Measurements from ENCODE around the gene TRAPPC12.

TRAPPC12 gene

GRCh38 chr2:3434654-3435053, 55.2 kb downstream of the TRAPPC12 start:
- no peak for TF ChIP-seq CTCF (conservative IDR thresholded peaks at IDR 0.05; ENCODE audit: control insufficient read depth, insufficient read depth, low read depth, low read length)
- DNase-seq (ENCODE audit: low read depth): no peak
- no peak overlapping the region for H3K4me3 ChIP-seq (ENCODE audit: control insufficient read depth, low read depth, low read length)

DNA sequence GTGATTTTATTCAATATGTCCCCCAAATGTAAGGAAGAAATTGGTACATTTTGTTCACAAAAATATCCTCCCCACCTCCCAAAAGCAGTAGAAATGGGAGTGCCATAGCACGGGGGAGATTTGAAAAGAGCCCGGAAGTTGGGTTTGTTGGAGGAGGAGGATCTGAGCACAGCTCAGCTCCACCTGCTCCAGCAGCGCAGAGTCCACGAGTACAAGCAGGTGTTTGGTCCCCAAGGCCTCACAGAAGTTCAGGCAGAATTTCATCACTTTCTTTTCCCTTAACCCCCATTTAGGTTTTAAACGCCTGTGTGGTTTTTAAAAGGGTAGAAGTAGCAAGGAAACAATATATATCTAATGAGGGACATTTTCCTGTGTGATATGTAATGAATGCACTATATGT, 56.0 kb downstream of the TRAPPC12 start:
- TF ChIP-seq CTCF (conservative IDR thresholded peaks at IDR 0.05; ENCODE audit: control insufficient read depth, insufficient read depth, low read depth, low read length): no peak
- H3K4me3 ChIP-seq (ENCODE audit: control insufficient read depth, low read depth, low read length): no peak overlapping the region
- DNase-seq (ENCODE audit: low read depth): no peak

DNA sequence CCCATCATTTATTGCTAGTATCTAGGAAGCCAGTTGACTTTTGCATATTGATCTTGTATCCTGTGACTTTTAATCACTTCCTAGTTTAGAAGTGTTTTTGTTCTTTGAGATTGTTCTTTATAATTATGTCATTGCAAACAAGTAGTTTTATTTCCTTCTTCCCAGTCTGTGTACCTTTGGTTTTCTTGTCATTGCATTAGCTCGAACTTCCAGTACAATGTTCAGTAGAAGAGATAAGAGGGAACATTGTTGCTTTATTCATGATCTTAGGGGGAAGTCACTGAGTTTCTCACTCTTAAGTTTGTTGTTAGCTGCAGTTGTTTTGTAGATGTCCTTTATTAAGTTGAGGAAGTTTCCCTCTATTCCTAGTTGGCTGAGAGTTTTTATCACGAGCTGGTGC, 61.0 kb downstream of the TRAPPC12 start:
- no peak overlapping the region for H3K4me3 ChIP-seq (ENCODE audit: control insufficient read depth, low read depth, low read length)
- TF ChIP-seq CTCF (conservative IDR thresholded peaks at IDR 0.05; ENCODE audit: control insufficient read depth, insufficient read depth, low read depth, low read length): no peak
- DNase-seq (ENCODE audit: low read depth): no peak

- no peak overlapping the region for H3K4me3 ChIP-seq (ENCODE audit: control insufficient read depth, low read depth, low read length)
- TF ChIP-seq CTCF (conservative IDR thresholded peaks at IDR 0.05; ENCODE audit: control insufficient read depth, insufficient read depth, low read depth, low read length): no peak
- DNase-seq (ENCODE audit: low read depth): no peak
These were observed 62.0 kb downstream of the TRAPPC12 start for GRCh38 chr2:3441465-3441864.

GRCh38 chr2:3442185-3442584, 62.7 kb downstream of the TRAPPC12 start:
- no peak overlapping the region for H3K4me3 ChIP-seq (ENCODE audit: control insufficient read depth, low read depth, low read length)
- DNase-seq (ENCODE audit: low read depth): no peak
- TF ChIP-seq CTCF (conservative IDR thresholded peaks at IDR 0.05; ENCODE audit: control insufficient read depth, insufficient read depth, low read depth, low read length): no peak

- no peak for TF ChIP-seq CTCF (conservative IDR thresholded peaks at IDR 0.05; ENCODE audit: control insufficient read depth, insufficient read depth, low read depth, low read length)
- no peak overlapping the region for H3K4me3 ChIP-seq (ENCODE audit: control insufficient read depth, low read depth, low read length)
These were observed 63.6 kb downstream of the TRAPPC12 start for GRCh38 chr2:3443083-3443482.

DNA sequence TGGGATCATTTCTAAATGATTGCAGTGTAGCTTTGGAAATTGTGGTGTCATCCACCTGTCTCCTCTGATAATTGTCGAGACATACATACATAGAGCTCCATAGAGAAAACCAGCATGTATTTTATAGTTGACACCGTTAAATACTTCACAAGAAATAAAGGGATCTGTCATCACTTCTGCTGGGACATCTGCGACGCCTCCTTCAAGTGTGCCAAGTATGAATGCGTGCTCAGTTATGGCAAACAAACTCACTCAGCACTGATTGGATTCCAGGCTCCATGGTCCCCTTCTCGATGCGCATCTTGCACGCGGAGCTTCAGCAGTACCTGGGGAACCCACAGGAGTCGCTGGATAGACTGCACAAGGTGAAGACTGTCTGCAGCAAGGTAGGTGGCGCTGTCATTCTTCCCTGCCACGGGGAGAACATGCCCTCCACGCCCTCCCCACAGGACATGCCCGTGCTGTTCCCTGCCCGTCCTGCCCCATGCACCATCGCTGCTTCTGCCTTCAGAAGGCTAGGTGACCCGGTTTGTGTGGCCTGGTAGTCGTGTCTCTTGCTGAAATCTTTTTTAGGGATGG, 64.1 kb downstream of the TRAPPC12 start:
- no peak overlapping the region for H3K4me3 ChIP-seq (ENCODE audit: control insufficient read depth, low read depth, low read length)
- DNase-seq (ENCODE audit: low read depth): no peak
- no peak for TF ChIP-seq CTCF (conservative IDR thresholded peaks at IDR 0.05; ENCODE audit: control insufficient read depth, insufficient read depth, low read depth, low read length)

More at GRCh38 chr2:3443083-3443482, 63.6 kb downstream of the TRAPPC12 start:
- DNase-seq (ENCODE audit: low read depth): no peak

Data from fibroblast of mammary gland (primary cell).